Ovary (tissue), 9 donors: ENCODE results near the gene PSD. TPM values are rescaled to one million over a fixed set of nuclear protein-coding genes. Genes with fewer than 3 reads are reported as not detected.

Source experiments
- DNase-seq, 5 donors: peaks; one replicate each; pipeline ENCODE4 v3.0.0-alpha.2; 2019 to 2020
- H3K27ac ChIP-seq, 2 donors: fragments of 200-600 bp; one replicate each; pipeline versions ENCODE4 v1.5.1 to v1.8.0; 2019 to 2022
- H3K27me3 ChIP-seq: fragments of 200-600 bp; one replicate; pipeline ENCODE4 v1.8.0; 2022
- H3K36me3 ChIP-seq: fragments of 200-600 bp; sonication (generic); one replicate; pipeline ENCODE4 v1.5.1; 2019
- H3K4me1 ChIP-seq: one replicate; pipeline ENCODE4 v1.8.1; 2013; ENCODE audit warnings: mild to moderate bottlenecking, moderate library complexity; ENCODE audit not compliant: insufficient read depth
- H3K4me3 ChIP-seq: fragments of 200-600 bp; sonication (generic); one replicate; pipeline ENCODE4 v1.5.1; 2017
- H3K9me3 ChIP-seq, 2 donors: fragments of 200-600 bp in 1 of 2; sonication (generic) in 1 of 2; one replicate each; pipeline versions ENCODE4 v1.5.1 to v1.8.1; 2013 to 2019; ENCODE audit warnings: mild to moderate bottlenecking in 1 of 2, moderate library complexity in 1 of 2
- EP300 ChIP-seq: sonication (generic); formaldehyde crosslinking; IDR thresholded peaks from one replicate; pipeline ENCODE4 v1.6.1; 2017; ENCODE audit warnings: antibody characterized with exemption
- POLR2A ChIP-seq: fragments of 450-650 bp; IDR thresholded peaks from one replicate; pipeline ENCODE4 v1.6.1; 2017; ENCODE audit warnings: antibody characterized with exemption, mild to moderate bottlenecking, moderate library complexity
- WGBS, 3 donors: extraction: QIAGEN DNeasy Blood & Tissue Kit in 1 of 3; methylation state at CpG; one replicate each; pipeline versions ENCODE4 v1.1.5 to v1.1.7; 2013 to 2017; 5-methylcytosine and 5-hydroxymethylcytosine counted together
- intact Hi-C, 4 donors: fragments of 100-400 bp; cut with DNase I; formaldehyde crosslinking; loops; one replicate each; pipeline versions ENCODE4 v1.11.0 to v1.15.1; 2022 to 2023
- polyA plus RNA-seq, 2 donors: library from polyadenylated mRNA; stranded (reverse); fragments of 200-250 nt in 1 of 2; fragments of 350-450 nt in 1 of 2; fragmentation: Illumina TruSeq in 1 of 2; extraction: RNeasy Lipid Tissue Mini Kit (QIAGEN cat#74804) in 1 of 2; gene quantifications; one replicate each; pipeline ENCODE4 v1.2.3, GENCODE V29; 2013 to 2014
- total RNA-seq, 7 donors: library from RNA; depleted of rRNA in 2 of 7; stranded (reverse); fragments of >200 nt in 2 of 7; fragmentation: NEBNext Ultra II Directional in 3 of 7; extraction: Animal tissue kit (Norgen Biotek cat#: 25700) in 3 of 7; gene quantifications; one replicate each; pipeline versions ENCODE4 v1.1.0 to v1.2.4, GENCODE V29; 2016 to 2023
- TF ChIP-seq, protein P1 (sequence below), 3 donors: fragments of 450-650 bp in 2 of 3; fragments of 200-600 bp in 1 of 3; IDR thresholded peaks; one replicate each; pipeline versions ENCODE4 v1.5.1 to v1.8.0; 2016 to 2022; ENCODE audit warnings: antibody characterized with exemption in 3 of 3, mild to moderate bottlenecking in 1 of 3
- donor health status: DM: no; HTN: no; CAD: no; lungs with moderate emphysema.
- donor health status: DM: no; HTN: no; CAD: no.
- donor health status: Bipolar disorder and iron deficiency.
- donor health status: DM: yes; HTN: yes; CAD: no.
- donor health status: DM: no; HTN: no; CAD: no.
- donor health status: DM: yes; HTN: yes; CAD: no.

PSD gene
- total and polyA plus RNA-seq, 9 donors: 4.4 to 34.7 (median 23.2) TPM

DNA sequence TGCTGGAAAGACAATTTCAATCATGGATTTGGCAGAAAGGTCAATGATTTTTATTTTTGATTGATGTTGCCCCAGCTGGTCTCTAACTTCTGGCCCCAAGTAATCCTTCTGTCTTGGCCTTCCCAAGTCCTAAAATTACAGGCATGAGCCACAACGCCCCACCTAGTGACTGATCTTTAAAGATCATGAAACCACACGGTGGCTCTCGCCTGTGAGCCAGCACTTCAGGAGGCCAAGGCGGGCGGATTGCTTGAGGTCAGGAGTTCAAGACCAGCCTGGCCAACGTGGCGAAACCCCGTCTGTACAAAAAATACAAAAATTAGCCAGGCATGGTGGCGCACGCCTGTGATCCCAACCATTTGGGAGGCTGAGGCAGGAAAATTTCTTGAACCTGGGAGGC is 45.4 kb upstream of the PSD start:
- Histone ChIP-seq H3K9me3 (no peaks in the 10 kb centered on the region), H3K27me3 (no peaks in the 10 kb centered on the region), H3K4me3 (no peak overlapping the region), H3K4me1 (peaks cover 4% of the 10 kb centered on the region), H3K27ac (no peak overlapping the region), H3K36me3 (no peaks in the 10 kb centered on the region)
- DNase-seq: no peak
- WGBS, 3 donors: 84 to 91% (median 85%) methylated on average over 10 of the region's 10 CpGs
- no peak for TF ChIP-seq POLR2A
- TF ChIP-seq, protein P1, sequence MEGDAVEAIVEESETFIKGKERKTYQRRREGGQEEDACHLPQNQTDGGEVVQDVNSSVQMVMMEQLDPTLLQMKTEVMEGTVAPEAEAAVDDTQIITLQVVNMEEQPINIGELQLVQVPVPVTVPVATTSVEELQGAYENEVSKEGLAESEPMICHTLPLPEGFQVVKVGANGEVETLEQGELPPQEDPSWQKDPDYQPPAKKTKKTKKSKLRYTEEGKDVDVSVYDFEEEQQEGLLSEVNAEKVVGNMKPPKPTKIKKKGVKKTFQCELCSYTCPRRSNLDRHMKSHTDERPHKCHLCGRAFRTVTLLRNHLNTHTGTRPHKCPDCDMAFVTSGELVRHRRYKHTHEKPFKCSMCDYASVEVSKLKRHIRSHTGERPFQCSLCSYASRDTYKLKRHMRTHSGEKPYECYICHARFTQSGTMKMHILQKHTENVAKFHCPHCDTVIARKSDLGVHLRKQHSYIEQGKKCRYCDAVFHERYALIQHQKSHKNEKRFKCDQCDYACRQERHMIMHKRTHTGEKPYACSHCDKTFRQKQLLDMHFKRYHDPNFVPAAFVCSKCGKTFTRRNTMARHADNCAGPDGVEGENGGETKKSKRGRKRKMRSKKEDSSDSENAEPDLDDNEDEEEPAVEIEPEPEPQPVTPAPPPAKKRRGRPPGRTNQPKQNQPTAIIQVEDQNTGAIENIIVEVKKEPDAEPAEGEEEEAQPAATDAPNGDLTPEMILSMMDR (IDR thresholded peaks at IDR 0.05): no peak
- no peak for TF ChIP-seq EP300
- intact Hi-C loops: no loop called here

DNA sequence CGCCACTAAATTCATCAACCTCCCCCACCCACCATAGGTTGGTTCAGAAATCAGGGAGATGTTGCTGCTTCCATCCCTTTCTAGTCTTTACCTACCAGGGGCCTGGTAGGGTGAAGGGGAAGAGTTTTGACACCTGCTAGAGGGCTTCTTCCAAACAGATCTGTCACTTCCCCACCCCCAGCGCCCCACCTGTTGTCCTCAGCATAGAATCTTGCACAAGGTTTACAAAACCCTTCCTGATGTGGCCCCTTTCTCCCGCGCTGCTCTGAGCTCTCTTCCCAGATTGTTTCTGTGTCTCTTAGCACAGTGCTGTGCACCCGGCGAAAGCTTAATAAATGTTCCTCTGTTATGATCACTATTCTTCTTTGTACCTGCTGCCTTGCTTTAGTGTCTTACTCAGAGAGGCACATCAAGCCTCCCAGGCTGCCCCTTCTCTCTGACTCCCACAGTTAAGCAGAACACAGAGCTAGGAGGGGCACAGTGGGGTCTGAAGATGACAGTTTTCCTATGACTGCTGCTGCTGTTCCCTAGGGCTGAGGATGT is 44.0 kb upstream of the PSD start:
- DNase-seq: no peak
- no peak overlapping the region for H3K4me3 ChIP-seq
- no peak overlapping the region for H3K27ac ChIP-seq
- H3K4me1 ChIP-seq: peaks cover 4% of the 10 kb centered on the region
- intact Hi-C loops: no loop called here
- TF ChIP-seq EP300 (no peak), POLR2A (no peak)
- TF ChIP-seq, protein P1 (IDR thresholded peaks at IDR 0.05): no peak
- H3K36me3 ChIP-seq: no peaks in the 10 kb centered on the region
- 68 to 76% (median 70%) methylated on average over 6 of the region's 6 CpGs for WGBS, 3 donors
- H3K27me3 ChIP-seq: no peaks in the 10 kb centered on the region
- H3K9me3 ChIP-seq: no peaks in the 10 kb centered on the region

DNA sequence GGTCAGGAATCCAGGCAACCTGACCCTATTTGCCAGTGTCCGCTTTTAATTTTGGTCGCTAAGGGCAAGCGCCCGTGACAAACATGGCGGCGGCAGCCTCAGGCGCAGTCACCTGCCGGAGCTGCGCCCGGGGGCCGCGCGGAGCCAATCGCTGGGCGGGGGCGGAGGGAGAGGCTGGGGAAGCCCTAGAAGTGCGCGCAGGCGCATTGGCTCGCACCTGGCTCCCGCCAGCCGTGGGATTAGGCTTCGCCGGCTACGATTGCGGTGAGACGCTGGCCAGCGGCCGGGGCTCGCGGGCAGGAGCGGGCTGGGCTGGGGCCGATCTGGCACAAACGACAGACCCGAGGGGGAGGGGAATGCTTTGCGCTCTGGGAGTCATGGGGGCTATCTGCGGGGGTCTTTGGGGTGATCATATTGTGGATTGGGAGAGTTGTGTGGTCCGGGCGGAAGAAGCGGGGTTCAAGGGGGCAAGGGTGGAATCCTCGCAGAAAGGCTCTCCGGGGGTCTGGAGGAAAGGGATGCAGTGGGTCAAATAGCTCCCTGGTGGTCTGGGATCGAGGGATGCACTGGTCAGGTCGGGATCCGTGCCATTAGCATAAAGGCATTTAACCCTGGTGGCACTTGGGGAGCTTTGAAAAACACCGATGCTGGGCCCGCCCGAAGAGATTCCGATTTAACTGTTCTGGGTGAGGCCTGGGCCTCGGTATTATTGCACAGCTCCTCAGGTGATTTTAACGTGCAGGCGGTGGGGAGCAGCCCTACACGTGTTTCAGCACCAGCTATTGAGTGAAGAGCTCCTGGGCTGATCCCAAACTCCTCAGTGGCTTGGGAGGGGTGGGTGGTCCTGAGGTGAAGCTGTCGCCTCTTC is 42.8 kb upstream of the PSD start:
- H3K27me3 ChIP-seq: no peaks in the 10 kb centered on the region
- H3K36me3 ChIP-seq: no peaks in the 10 kb centered on the region
- DNase-seq: peak; percentile 93 to 97 (median 95)
- H3K4me3 ChIP-seq: peak overlapping the region; percentile 51
- intact Hi-C loops: no loop called here
- H3K9me3 ChIP-seq: no peaks in the 10 kb centered on the region
- 4 to 6% (median 4%) methylated on average over 53 to 54 of the region's 54 CpGs for WGBS, 3 donors
- no peak overlapping the region for H3K27ac ChIP-seq
- TF ChIP-seq POLR2A (no peak), EP300 (no peak)
- H3K4me1 ChIP-seq: peaks cover 4% of the 10 kb centered on the region

DNA sequence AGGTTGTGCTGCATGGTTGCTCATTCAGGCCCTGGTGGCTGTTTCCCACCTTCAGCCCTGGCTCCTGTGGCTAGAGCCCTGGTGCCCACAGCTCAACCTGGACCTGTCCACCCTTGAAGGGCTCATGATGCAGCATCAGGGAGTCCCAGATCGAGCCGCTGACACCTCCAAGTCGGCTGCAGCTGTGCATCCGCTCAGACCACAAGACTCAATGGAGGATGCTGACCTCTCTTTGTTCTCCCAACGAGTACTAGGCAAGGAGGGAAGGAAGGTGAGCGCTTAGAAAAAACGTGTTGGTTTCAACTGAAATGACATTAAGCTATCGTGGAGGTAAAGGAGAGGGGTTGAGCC is 42.2 kb upstream of the PSD start:
- no peaks in the 10 kb centered on the region for H3K9me3 ChIP-seq
- intact Hi-C loops: no loop called here
- H3K4me1 ChIP-seq: peaks cover 4% of the 10 kb centered on the region
- H3K4me3 ChIP-seq: peak overlapping the region; percentile 51
- DNase-seq: no peak
- H3K27me3 ChIP-seq: no peaks in the 10 kb centered on the region
- no peaks in the 10 kb centered on the region for H3K36me3 ChIP-seq
- WGBS, 3 donors: 15 to 30% (median 19%) methylated on average over 8 of the region's 8 CpGs
- H3K27ac ChIP-seq: no peak overlapping the region
- TF ChIP-seq POLR2A (no peak), EP300 (no peak)
- TF ChIP-seq, protein P1 (IDR thresholded peaks at IDR 0.05): no peak

DNA sequence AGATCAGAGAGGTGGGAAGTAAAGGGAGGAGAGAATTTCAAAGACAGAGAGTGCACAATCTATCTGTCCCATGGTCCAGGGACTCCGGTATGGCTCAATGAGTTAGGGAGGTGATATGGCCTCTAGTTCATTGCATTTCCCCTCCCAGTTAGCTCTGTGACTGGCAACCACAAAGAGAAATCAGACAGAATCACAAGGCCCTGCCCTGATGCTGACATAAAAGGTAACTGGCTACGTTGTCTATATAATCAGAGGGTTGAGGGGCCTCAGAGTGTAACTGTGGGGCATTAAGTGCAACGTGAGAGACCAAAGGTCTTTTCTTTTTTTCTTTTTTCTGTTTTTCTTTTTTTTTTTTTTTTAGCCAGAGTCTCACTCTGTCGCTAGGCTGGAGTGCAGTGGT is 40.1 kb upstream of the PSD start:
- intact Hi-C loops: no loop called here
- H3K4me3 ChIP-seq: no peak overlapping the region
- H3K9me3 ChIP-seq: no peaks in the 10 kb centered on the region

More for the DNA sequence above, 40.1 kb upstream of the PSD start:
- TF ChIP-seq, protein P1 (IDR thresholded peaks at IDR 0.05): no peak
- no peak for TF ChIP-seq POLR2A
- TF ChIP-seq EP300: no peak
- H3K36me3 ChIP-seq: no peaks in the 10 kb centered on the region
- H3K4me1 ChIP-seq: peaks cover 4% of the 10 kb centered on the region
- H3K27me3 ChIP-seq: no peaks in the 10 kb centered on the region
- DNase-seq: no peak
- 64 to 80% (median 76%) methylated on average over 4 of the region's 4 CpGs for WGBS, 3 donors
- no peak overlapping the region for H3K27ac ChIP-seq
